Thyroid gland (tissue), 4 donors: ENCODE data around the gene MGAT5B. TPM values are rescaled to one million over a fixed set of nuclear protein-coding genes. Genes with fewer than 3 reads are reported as not detected.

ENCODE experiments used
- DNase-seq, 2 donors: peaks; one replicate each; pipeline ENCODE4 v3.0.0-alpha.2; 2019
- H3K27ac ChIP-seq, 3 donors: fragments of 200-600 bp; sonication (generic); 1 replicate in 2 of 3; 2 replicates in 1 of 3; pipeline ENCODE4 v1.5.1; 2016 to 2019; ENCODE audit warnings: mild to moderate bottlenecking in 1 of 3, moderate library complexity in 1 of 3
- H3K27me3 ChIP-seq: fragments of 200-600 bp; sonication (generic); one replicate; pipeline ENCODE4 v1.5.1; 2019
- H3K36me3 ChIP-seq, 2 donors: fragments of 200-600 bp; sonication (generic); one replicate each; pipeline ENCODE4 v1.5.1; 2016 to 2019
- H3K4me1 ChIP-seq, 2 donors: fragments of 200-600 bp; sonication (generic); one replicate each; pipeline ENCODE4 v1.5.1; 2017 to 2019
- H3K4me3 ChIP-seq, 3 donors: fragments of 200-600 bp; sonication (generic); replicated peaks in 1 of 3; 1 replicate in 2 of 3; 2 replicates in 1 of 3; pipeline ENCODE4 v1.5.1; 2016; ENCODE audit warnings: mild to moderate bottlenecking in 1 of 3
- H3K9me3 ChIP-seq: fragments of 200-600 bp; sonication (generic); one replicate; pipeline ENCODE4 v1.5.1; 2017
- POLR2A ChIP-seq, 2 donors: fragments of 450-650 bp; IDR thresholded peaks; one replicate each; pipeline ENCODE4 v1.6.1; 2017; ENCODE audit warnings: antibody characterized with exemption in 2 of 2, mild to moderate bottlenecking in 2 of 2, moderate library complexity in 1 of 2
- WGBS, 2 donors: methylation state at CpG; one replicate each; pipeline ENCODE4 v1.1.5; 2017; 5-methylcytosine and 5-hydroxymethylcytosine counted together
- intact Hi-C: fragments of 100-400 bp; cut with DNase I; formaldehyde crosslinking; loops from one replicate; pipeline ENCODE4 v1.15.1; 2023
- total RNA-seq, 4 donors: library from RNA; depleted of rRNA; stranded (reverse); fragments of >200 nt; gene quantifications; one replicate each; pipeline ENCODE4 v1.2.3, GENCODE V29; 2016
- TF ChIP-seq, protein P1 (sequence below), 6 experiments: fragments of 200-600 bp in 3 of 6; fragments of 450-650 bp in 3 of 6; sonication (generic) in 3 of 6; IDR thresholded peaks; one replicate each; pipeline ENCODE4 v1.5.1; 2016 to 2019; ENCODE audit warnings: antibody characterized with exemption in 6 of 6, mild to moderate bottlenecking in 2 of 6, inconsistent platforms in 1 of 6, moderate library complexity in 1 of 6

Gene MGAT5B
- total RNA-seq, 4 donors from 2014 or later: 0.22 to 7.4 (median 0.73) TPM; not detected in 1

DNA sequence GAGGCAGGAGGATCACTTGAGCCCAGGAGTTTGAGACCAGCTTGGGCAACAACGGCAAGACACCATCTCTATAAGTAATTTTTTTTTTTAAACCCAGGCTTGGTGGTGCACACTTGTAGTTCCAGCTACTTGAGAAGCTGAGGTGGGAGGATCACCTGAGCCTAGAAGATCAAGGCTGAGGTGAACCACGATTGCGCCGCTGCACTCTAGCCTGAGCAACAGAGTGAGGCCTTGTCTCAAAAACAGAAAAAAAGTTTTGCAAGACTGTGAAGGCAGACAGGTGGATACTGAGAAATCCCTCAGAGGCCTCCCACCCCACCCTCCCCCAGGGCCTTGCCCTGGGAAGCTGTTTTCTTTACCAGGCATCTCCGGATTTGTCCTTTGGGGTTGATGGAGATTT, 125.4 kb downstream of the MGAT5B start:
- DNase-seq: no peak
- Histone ChIP-seq H3K9me3 (no peaks in the 10 kb centered on the region), H3K4me1 (no peaks in the 10 kb centered on the region), H3K36me3 (no peaks in the 10 kb centered on the region), H3K27me3 (no peaks in the 10 kb centered on the region), H3K4me3 (no peak overlapping the region), H3K27ac (no peak overlapping the region)
- no peak for TF ChIP-seq POLR2A (IDR thresholded peaks at IDR 0.05)
- TF ChIP-seq, protein P1, sequence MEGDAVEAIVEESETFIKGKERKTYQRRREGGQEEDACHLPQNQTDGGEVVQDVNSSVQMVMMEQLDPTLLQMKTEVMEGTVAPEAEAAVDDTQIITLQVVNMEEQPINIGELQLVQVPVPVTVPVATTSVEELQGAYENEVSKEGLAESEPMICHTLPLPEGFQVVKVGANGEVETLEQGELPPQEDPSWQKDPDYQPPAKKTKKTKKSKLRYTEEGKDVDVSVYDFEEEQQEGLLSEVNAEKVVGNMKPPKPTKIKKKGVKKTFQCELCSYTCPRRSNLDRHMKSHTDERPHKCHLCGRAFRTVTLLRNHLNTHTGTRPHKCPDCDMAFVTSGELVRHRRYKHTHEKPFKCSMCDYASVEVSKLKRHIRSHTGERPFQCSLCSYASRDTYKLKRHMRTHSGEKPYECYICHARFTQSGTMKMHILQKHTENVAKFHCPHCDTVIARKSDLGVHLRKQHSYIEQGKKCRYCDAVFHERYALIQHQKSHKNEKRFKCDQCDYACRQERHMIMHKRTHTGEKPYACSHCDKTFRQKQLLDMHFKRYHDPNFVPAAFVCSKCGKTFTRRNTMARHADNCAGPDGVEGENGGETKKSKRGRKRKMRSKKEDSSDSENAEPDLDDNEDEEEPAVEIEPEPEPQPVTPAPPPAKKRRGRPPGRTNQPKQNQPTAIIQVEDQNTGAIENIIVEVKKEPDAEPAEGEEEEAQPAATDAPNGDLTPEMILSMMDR (IDR thresholded peaks at IDR 0.05): no peak
- intact Hi-C loops: no loop called here
- WGBS, 2 donors: 52 to 55% methylated on average over 5 of the region's 5 CpGs

DNA sequence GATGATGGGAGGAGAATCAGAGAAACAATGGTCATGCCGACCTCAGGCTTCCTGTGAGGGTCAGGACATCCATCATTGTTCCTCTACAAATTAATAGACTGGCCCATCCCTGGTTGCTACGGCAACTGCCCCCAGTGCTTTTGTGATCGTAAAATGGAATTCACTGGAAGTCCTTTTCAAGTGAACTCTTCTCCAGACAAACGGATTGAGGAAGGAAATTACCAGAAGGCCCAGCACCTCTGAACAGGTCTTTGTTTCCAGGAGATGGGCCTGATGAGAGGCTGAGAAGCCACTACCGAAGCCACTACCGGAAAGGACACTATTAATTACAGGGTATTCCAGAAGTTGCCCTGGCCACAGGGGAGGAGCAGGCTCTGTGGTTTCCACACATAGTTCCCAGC, 126.0 kb downstream of the MGAT5B start:
- DNase-seq: no peak
- TF ChIP-seq POLR2A (IDR thresholded peaks at IDR 0.05): no peak
- TF ChIP-seq, protein P1 (IDR thresholded peaks at IDR 0.05): no peak
- intact Hi-C loops: no loop called here
- Histone ChIP-seq H3K27me3 (no peaks in the 10 kb centered on the region), H3K36me3 (no peaks in the 10 kb centered on the region), H3K9me3 (no peaks in the 10 kb centered on the region), H3K27ac (no peak overlapping the region), H3K4me1 (no peaks in the 10 kb centered on the region), H3K4me3 (no peak overlapping the region)
- WGBS, 2 donors: 41 to 42% methylated on average over 6 of the region's 6 CpGs

DNA sequence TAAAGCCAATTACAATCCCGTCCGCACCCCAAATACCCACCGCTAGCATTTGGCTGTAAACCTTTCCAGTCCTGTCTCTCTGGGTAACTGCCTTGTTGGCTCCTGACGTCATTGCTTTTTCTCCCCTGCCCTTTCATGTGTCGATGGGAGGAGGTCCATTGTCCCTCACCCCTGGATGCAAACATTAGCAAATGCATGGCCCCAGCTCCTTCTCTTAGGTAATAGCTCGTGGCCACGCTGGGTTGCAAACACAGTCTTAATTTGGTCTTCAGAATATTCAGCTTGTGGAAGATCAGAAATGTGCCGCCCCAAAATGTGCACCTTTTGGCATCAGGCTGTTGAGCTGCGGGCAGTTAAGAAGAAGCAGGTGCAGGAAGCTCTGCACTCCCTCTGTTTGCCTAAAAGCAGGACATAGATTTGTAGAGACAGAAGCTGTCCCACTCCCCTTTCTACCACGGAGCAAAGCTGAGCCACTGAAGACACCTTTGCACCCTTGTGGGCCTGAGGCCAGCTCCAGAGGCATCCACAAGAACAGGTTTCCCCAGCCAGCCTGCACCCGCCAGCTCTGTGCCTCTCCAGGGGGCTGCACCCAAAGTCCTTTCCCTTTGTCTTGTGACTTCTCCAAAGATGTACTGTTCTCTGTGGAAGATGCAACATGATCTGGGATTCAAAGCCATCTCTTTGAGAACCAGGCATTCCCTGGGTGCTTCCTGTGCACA, 127.3 kb downstream of the MGAT5B start:
- no peak for DNase-seq
- no peaks in the 10 kb centered on the region for H3K27me3 ChIP-seq
- no peaks in the 10 kb centered on the region for H3K4me1 ChIP-seq
- no peak overlapping the region for H3K27ac ChIP-seq
- intact Hi-C loops: no loop called here
- WGBS, 2 donors: 76 to 81% methylated on average over 11 of the region's 11 CpGs
- H3K9me3 ChIP-seq: no peaks in the 10 kb centered on the region
- no peak overlapping the region for H3K4me3 ChIP-seq
- TF ChIP-seq, protein P1 (IDR thresholded peaks at IDR 0.05): no peak
- TF ChIP-seq POLR2A (IDR thresholded peaks at IDR 0.05): no peak
- H3K36me3 ChIP-seq: no peaks in the 10 kb centered on the region

DNA sequence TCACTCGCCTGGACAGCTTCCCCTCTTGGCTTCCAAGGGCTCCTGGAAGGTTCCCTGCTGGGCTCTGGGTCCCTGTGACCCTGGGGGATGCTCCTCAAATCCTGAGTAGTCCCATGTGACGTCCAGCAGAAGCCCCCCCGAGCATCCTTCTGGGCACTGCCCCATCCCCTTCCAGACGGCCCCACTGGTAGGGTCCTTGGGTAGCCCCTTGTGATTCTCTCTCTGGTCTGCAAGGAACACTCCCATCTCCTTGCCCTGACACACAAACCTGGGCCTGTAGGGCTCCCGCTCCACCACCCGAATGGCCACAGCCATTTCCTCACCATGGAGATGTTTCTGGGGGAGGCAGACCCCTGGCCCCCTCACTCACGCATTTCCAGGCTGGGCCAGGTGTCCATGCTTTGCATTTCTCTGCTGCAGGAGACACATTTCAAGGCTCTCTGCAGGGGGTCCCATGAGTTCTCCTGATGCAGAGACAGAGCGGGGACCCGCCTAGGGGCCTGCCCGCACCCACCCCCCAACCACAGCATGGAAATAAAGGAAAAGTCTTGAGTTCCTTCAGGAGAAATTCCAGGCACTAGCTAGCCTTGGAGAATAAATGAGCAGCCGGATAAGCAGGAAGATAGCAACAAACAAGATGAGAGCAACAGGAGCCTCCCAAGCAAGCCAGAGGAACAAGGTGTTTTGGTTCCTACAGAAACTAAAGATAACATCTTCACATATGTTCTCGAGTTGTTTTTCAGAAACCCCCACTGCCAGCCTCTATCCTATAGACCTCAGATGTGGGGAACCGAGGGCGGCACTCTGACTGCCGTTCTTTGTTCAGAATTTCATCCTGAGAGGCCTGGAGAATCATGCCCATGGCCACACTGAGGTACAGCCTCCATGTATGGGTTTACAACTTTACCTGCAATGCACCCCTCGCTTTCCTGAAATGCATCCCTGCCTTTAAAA, 128.8 kb downstream of the MGAT5B start:
- H3K27ac ChIP-seq: no peak overlapping the region
- no peak for TF ChIP-seq POLR2A (IDR thresholded peaks at IDR 0.05)
- TF ChIP-seq, protein P1 (IDR thresholded peaks at IDR 0.05): no peak
- H3K36me3 ChIP-seq: no peaks in the 10 kb centered on the region
- intact Hi-C loops: no loop called here
- H3K4me3 ChIP-seq: no peak overlapping the region
- no peaks in the 10 kb centered on the region for H3K27me3 ChIP-seq
- H3K4me1 ChIP-seq: no peaks in the 10 kb centered on the region
- 78 to 87% methylated on average over 14 to 16 of the region's 16 CpGs for WGBS, 2 donors
- H3K9me3 ChIP-seq: no peaks in the 10 kb centered on the region
- DNase-seq: no peak
